Activated naive CD4-positive, alpha-beta T cell (primary cell): ENCODE results near the gene SEC61A2.
A peak's percentile ranks its signal among the peaks of the same experiment; 100 is the strongest.
"Not testable (repeated sequence)": the region's sequence is repeated elsewhere in the genome, so short reads cannot be mapped to it uniquely, and the experiment has no call there.

Experiments
- DNase-seq, 4 experiments: peaks; one replicate each; lab custom pipeline; 2025; lab: John Stamatoyannopoulos, UW

Gene SEC61A2

GRCh38 chr10:12160664-12161063 is 31.2 kb downstream of the SEC61A2 start:
- DNase-seq = no peak

DNA sequence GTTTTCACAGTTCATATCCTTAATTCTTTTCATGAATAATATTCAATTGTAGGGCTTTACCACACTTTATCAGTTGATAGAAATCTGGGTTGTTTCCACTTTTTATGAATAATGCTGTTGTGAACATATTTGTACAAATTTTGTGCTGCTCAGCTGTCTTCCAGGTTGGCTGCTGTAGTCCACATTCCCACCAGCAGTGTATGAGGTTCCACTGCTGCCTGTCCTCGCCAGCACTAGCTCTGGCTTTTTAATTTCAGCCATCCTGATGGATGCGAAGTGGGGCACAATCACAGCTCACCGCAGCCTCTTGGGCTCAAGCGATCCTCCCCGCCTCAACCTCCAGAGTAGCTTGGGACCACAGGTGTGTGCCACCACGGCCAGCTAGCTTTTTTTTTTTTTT is 33.5 kb downstream of the SEC61A2 start:
- DNase-seq = no peak

DNA sequence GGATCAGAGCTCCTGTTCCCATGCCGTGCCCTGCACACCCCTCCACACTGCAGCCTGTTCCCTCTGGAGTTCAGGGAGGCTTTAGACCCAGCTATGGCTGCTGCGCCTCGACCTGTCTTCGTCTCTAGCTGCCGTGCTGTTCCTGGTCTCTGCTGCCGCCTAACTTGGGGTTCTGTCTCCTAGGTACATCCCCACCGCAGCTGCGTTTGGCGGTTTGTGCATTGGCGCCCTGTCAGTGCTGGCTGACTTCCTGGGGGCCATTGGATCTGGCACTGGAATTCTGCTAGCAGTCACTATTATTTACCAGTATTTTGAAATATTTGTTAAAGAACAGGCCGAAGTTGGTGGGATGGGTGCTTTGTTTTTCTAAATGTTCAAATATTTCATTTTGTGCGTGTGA is 34.6 kb downstream of the SEC61A2 start:
- no peak for DNase-seq

GRCh38 chr10:12165036-12165435 is 35.6 kb downstream of the SEC61A2 start:
- DNase-seq = no peak

DNA sequence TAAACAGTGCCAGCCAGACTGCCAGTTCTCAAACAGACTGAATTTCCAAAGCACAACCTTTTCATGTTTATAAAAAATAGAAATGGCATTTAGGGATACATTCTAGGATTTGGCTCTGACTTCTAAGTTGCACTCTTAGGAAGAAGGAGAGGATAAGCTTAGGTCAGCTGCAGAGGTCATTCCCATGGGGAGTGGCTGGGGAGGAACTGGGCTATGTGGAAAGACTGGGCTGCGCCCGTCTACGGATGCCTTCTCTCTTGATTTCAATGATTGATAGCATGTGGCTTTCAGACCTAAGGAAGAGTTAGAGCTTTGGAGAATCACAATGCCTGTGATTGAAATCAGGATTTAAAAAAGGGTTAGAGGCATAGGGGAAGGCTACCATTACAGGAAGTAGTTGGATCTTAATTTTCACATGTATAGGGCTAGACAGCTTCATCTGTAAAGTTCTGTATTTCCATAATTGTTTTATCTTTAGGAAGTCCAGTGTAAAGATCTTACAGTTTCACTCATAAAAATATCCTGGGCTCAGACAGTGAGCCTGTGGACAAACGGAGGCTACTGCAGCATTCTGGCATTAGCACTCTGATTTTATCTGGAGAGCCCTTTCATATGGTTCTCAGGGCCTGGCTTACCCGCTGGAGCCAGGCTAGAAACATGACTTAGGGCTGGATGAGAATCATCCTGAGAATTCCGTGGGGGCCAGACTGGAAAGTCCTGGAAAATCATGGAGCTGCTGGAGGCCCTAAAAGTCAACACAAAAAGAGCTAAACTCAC is 36.7 kb downstream of the SEC61A2 start:
- no peak for DNase-seq

GRCh38 chr10:12171512-12171911 is 42.0 kb downstream of the SEC61A2 start:
- DNase-seq = not testable (repeated sequence)

DNA sequence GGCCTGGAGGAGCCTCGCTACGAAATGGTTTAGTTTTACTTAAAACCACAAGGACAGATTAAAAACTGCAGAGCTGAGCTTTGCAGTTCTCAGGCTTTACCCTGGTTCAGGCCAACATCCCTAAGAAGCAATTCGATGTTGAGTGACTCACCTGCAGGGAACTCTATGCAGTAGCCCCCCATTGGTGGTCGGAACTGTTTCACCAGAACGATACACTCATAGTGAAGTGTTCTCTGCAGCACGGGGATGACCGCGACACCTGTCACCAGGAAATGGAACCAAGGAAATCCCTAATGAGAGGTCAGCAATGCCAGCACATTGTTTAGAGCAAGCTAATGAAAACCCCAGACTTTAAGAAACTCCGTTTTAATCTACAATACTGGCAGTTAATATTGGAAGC is 48.2 kb downstream of the SEC61A2 start:
- no peak for DNase-seq

- no peak for DNase-seq
These were observed 50.2 kb downstream of the SEC61A2 start for GRCh38 chr10:12179606-12180170.

GRCh38 chr10:12180221-12180974 is 50.9 kb downstream of the SEC61A2 start:
- DNase-seq = no peak

- peak in 2 of 4 experiments; percentile 7 to 19 for DNase-seq
These were observed 51.7 kb downstream of the SEC61A2 start for GRCh38 chr10:12181065-12181775.

DNA sequence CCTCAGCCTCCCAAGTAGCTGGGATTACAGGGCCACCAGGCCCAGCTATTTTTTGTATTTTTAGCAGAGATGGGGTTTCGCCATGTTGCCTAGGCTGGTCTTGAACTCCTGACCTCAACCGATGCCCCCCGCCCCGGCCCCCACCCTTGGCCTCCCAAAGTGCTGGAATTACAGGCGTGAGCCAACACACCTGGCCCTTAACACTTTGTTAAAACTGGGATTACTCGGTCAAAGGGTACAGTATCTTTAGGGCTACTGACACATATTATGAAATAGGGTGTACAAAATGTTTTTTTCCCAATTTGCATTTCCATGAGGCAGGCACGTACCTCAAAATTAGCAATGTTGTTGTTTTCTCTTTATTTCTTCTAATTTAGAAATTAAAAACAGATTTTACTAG is 54.7 kb downstream of the SEC61A2 start:
- DNase-seq = no peak

GRCh38 chr10:12186323-12186722 is 56.8 kb downstream of the SEC61A2 start:
- no peak for DNase-seq

DNA sequence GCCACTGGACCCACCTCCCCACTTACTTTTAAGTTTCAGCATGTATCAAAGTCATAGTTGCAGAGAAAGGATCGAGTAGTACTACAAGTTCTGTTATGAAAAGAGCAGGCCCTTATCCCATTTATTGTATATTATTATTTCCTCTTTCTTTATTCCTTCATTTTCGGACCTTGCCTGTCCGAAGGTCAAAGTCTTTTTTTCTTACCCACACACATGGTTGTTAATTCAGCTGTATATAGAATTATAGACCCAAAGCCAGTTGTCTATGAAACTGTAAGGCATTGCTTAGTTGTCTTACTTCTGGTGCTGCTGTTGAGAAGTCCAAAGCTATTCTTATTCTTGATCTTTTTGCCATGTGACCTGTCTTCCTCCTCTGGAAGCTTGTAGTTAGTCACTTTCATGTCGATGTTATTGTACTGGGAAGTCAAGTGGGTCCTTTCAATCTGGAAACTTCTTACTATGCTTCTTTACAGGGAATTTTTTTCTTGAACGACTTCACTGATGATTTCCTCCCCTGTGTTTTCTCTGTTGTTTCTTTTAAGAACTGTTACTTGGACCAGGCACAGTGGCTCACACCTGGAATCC is 57.9 kb downstream of the SEC61A2 start:
- DNase-seq = no peak

GRCh38 chr10:12188656-12189055 is 59.2 kb downstream of the SEC61A2 start:
- DNase-seq = no peak

DNA sequence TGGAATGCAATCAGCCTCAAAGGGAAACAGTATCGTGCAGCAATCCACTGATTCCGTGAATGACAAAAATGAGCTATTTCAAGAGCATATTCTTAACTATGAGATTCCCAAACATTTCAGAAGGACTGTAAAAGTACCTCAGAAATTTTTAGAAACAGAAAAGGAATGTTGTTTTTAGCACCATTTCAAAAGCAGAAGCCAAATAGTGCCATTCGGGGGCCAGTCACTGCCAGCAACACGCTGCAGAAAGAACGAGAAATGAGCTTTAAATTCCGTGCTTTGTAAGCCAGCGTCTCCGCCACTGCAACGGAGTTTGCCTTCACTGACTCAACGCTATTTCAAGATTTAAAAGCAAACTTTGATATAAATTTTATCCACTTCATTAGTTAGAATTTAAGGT is 59.9 kb downstream of the SEC61A2 start:
- no peak for DNase-seq

DNA sequence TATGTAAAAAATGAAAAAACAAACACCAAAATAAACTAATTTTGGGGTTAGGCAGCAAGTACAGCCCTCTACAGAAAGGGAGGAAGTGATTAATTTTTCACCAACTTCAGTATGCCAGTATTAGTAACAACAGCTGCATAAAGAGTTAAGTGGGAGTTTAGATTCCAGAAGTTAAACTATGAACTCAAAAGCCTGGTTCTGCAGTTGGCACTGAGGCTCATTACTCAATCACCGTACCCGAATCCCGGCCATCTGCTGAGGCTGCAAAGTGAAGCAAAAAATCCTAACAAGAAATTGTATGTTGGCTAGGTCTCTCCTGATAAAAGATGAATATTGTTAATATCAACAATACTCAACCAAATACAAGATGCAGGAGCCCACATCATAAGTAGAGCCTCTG is 62.2 kb downstream of the SEC61A2 start:
- DNase-seq = no peak

- DNase-seq = no peak
These were observed 63.7 kb downstream of the SEC61A2 start for GRCh38 chr10:12193193-12193592.

GRCh38 chr10:12194752-12195271 is 65.3 kb downstream of the SEC61A2 start:
- DNase-seq = peak in 1 of 4 experiments; percentile 22

GRCh38 chr10:12195281-12195602 is 65.8 kb downstream of the SEC61A2 start:
- no peak for DNase-seq

DNA sequence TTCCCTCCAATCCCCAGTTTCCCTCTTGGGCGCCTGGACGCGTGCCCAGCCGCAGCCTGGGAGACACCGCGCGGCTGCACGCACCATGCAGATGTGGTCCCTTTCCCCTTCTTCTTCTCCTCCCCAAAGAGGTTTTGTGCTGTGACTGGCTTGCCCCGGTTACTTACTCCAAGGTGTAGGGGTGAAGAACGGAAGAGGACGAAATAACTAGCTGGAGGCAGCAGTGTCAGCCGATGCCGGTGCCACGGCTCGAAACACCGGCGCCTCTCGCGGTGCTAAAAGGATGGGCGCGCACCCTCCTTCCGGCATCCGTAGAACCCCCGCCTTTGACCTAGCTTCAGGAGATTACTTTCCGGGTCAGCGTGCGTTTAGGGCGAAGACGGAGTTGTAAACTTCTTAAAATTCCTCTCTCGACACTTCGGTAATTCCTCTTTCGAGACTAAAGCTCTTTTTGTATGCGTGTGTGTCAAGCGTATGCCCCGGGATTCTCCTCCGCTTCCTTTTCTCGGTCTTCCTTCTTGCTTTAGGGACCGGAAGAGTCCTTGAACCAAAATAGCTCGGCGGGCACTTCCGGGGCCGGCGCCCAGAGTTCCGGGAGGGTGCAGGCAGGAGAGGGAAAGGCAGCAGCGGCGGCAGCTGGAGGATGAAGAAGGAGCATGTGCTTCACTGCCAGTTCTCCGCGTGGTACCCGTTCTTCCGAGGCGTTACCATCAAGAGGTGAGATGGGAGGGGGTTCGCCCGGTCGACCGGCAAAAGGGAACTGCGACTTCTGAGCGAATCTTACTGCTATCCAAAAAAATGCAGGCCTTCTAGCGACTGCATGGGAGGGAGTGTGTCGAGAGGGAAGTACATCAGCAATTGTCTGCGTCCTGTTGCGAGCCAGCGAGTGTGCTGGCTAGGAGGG is 66.4 kb downstream of the SEC61A2 start, which contains the start of the genes CDC123 and NUDT5:
Gene CDC123, plus strand, starts transcription at position 586 of the 904 bp plus-strand sequence. Its CDS starts 58 bp downstream, at position 644.
Gene NUDT5, minus strand, starts transcription at position 289 of the 904 bp plus-strand sequence. CDS start 9,600 bp downstream, outside the sequence.
- DNase-seq = peak; percentile 64 to 81 (median 72)
